ENCODE measurements around the gene SPAG16.
A peak's percentile ranks its signal among the peaks of the same experiment; 100 is the strongest.

SPAG16 gene

DNA sequence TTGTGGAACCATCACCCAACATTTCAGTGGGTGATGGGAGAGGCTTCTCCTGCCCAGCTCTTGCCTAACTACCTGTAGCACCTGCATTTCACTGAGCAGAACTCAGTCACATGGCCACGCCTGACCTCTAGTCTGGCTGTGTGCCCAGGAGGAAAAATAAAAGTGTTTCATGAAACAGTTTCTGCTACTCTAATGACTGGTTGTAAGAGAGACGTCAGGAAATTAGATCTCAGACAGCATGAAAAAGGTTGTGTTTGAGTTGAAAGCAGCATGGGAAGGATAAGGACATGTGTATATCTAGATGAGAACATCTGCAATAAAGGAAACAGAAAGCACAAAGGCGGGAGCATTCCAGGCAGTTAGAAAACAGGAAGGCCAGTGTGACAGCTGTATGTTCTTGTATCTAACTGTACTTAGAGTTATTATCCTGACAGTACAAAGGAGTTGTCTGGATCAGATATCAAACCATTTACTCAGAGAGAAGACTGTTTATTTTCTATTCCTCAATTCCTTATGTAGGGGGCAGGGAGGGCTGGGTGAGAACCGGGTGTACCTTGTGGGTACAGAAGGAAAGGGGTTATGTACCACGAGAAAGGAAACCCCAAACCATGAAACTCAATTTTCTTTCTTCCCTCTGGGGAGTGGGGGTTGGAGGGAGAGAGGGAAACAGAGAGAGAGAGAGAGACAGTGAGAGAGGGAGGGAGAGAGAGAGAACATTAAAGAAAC, 819.2 kb downstream of the SPAG16 start:
- no peak for DNase-seq

DNA sequence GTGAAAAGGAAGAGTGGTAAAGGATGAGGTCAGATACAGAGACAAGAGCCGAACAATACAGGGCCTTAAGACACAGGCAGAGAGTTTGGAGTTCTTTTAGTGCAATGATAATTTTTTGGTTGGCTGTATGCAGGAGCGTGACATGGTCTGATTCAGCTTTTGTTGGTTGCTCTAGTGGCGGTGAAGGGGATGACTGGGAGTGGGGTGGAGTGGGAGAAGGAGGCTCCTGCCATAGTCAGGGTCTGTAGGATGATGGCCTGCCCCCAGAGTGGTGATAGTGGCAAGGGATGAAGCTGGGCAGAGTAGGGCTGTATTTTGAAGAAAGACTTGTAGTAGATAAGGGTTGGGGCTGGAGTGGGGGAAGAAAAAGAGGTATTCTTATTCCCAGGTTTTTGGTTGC, 820.0 kb downstream of the SPAG16 start:
- DNase-seq: no peak

DNA sequence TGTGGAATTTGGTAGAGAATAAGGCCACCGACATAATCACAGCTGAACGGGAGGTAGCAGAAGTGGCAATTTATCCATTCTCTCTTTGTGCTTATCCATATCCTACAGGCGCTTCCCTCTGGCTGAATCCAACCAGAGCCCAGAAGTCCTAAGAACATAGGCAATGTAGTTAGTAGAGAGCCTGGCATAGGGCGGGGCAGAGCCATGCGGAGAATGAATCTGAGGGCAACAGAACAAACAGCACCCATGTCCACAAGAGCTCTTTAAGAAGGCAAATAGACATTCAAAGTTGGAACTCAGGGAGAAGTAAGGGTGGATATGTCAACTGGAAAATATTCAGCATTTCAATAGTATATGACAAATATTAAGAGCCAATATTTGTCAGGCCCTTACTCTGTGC, 820.7 kb downstream of the SPAG16 start:
- no peak for DNase-seq

GRCh38 chr2:214107726-214108125, 823.5 kb downstream of the SPAG16 start:
- no peak for DNase-seq

DNA sequence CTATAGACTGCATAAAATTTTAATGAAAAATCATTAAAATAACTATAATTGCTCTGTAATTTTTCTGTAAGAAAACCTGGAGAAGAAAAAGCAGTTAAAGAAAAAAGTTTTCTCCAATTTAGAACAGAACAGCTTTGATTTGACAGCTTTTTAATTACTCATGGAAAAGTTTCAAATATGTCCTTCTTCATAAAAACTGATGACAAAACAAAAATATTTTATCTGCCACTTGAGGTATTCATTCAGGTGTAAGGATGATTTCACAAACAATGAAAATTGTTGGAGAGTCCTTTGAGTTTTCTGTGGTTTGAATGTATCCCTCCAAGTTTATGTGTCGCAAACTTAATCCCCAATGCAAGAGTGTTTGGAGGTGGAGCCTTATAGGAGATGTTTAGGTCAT, 824.3 kb downstream of the SPAG16 start:
- no peak for DNase-seq

DNA sequence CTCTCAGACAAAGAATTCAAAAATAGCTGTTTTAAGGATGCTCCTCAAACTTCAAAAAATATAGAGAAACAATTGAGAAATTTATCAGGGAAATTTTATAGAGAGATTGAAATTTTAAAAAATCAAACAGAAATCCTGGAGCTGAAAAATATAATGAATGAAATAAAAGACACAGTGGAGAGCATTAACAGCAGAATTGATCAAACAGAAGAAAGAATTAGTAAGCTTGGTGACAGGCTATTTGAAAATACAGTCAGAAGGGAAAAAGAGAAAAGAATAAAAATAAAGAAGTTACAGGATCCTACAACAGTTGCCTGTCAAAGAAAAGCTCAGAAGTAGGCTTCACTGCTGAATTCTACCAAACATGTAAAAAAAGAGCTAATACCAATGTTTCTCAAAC, 832.8 kb downstream of the SPAG16 start:
- DNase-seq: no peak

DNA sequence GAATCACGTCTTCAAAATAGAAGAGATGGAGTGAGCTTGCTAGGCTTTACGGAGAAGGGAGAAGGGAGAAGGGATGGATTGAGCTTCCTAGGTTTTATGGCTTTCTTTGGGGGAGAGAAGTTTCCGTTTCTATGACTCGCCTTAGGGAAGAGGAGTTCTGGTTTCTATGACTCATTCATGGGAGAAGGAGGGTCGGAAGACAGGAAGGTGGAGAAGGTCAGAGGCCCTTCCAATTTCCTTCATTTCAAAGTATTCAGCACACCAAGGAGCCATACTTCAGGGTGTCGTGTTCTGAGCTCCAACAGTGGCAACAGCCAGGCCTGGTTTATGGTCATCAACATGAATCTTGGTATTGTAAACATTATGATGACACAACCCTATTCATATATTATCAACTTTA, 841.9 kb downstream of the SPAG16 start:
- DNase-seq: no peak

DNA sequence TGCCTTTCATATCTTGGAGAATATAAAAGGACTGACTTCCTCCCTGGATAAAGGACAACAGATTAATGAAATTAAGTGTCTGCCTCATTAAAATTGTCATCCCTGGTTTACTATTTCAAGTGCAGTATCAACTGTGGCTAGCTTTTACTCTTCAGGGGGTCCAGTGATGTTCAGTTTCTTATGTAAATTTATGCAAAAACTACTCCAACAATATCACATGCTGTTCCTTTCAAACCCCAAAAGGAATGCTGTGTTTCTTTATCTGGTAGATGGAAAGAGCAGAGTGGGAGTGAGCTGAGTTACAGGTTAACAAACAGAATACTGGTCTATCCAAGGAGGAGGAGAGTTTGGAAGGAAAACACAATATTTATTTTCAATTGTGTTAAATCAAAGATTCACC, 842.9 kb downstream of the SPAG16 start:
- DNase-seq: no peak

GRCh38 chr2:214127571-214127970, 843.3 kb downstream of the SPAG16 start:
- DNase-seq: no peak

- no peak for DNase-seq
Observed at GRCh38 chr2:214128040-214128439, 843.8 kb downstream of the SPAG16 start.

DNA sequence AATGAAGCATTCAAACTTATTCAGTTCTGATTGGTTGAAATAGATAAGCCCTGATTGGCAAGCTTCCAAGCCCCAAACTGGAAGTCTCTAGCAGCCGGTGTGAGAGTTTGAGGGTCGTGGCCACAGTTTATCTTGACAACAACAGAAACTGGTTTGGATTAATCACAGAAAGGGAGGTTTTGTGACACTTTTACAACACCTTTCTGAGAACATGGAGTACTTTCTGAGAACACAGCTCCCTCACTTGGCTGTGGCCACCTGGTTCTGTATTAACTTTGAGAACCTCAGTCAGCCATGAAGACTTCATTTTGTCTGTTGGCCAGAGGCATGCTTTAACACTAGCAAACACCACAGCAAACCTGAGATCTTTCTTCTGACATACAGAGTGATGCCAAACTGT, 845.9 kb downstream of the SPAG16 start:
- no peak for DNase-seq

GRCh38 chr2:214135966-214136365, 851.7 kb downstream of the SPAG16 start:
- no peak for DNase-seq

DNA sequence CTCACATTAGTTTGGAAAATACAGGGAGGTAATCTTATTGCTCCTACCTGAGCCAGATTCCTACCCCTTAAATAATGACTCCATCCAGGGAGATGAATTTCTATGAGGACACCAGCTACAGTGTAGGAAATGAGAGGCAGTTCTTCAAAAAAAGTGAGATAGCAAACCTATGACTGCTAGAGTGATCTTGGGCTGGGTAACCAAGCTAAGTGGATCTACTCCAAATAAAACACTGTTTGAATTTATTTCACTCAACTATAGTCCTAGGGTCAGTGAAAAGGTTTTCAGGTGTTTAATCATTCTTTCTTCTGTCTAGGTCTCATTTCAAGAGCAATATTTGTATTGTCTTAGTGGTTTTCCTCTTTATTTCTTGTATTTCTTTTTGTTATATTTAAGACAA, 854.5 kb downstream of the SPAG16 start:
- DNase-seq: no peak

GRCh38 chr2:214139630-214140284, 855.5 kb downstream of the SPAG16 start:
- DNase-seq: no peak

GRCh38 chr2:214156971-214157370, 872.7 kb downstream of the SPAG16 start:
- DNase-seq: no peak

GRCh38 chr2:214158851-214159250, 874.6 kb downstream of the SPAG16 start:
- no peak for DNase-seq

DNA sequence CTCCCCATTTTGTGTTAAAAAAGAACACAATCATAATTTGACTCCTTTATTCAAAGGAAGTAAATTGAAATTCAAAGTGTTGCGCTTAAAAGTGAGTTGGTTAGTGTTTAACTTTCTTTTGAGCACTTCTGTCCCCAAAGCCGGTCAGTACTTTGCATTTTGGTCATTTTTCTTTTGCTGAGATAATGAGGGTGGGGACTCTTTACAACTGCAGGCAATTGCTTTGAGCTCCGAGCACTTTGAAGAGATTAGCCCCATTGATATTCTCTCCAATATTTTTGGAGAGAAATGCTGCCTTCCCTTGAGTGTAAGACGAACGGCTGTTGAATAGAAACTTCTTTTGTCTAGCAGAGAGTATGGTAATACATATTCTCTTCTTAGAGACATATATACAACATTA, 885.0 kb downstream of the SPAG16 start:
- no peak for DNase-seq

DNA sequence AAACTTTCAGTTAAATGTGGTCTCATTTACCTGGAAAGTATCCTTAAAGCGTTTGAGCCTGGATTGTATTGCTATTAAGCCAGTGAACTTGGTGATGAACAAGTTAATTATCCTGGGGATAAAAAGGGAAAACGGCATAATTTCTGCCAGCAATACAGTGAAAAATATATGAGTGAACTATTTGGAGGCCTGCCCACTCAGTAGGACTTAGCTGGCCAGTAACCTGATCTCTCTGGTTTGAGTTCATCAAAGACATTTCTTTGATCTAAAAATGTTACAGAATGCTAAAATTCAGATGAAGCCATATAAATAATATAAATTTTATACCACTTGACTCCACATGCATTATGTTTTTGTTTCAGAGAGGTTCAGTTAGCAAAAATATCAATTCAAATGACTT, 885.5 kb downstream of the SPAG16 start:
- no peak for DNase-seq

DNA sequence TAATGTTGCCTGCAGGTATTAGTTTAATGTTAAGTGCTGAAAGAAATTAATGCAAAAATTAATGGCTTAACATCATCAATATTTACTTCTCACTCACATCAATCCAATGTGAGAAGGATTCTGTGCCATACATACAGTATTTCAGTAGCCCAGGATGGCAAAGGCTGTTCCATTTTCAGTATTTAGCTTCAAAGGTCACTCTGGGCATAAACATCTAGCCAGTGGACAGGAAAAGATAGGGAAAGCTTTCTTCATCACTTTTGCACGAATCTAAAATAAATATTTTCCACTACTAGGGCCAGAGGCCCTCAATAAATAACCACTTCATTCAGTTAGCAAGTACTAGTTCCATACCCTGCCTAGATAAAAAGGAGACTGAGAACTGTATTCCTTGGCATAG, 890.3 kb downstream of the SPAG16 start:
- DNase-seq: no peak

GRCh38 chr2:214180071-214180470, 895.8 kb downstream of the SPAG16 start:
- no peak for DNase-seq

DNA sequence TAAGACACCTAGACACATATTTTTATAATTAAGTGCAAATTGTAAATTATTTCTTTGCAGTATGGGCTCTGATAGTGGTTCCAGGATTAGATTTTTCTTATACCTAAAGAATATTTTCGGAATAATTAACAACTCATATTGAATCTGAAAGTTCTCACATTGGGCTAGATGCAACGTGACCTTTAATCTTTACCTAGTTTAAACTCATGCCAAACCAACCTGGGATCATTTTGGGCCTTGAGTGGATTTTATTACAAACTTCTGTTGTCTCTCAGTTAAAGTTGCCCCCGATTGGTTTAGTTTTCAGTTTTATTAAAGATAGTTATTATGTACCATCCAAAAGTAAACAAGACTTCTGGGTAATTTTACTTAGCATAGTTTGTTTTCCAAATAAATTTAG, 896.4 kb downstream of the SPAG16 start:
- DNase-seq: no peak

GRCh38 chr2:214184461-214184860, 900.2 kb downstream of the SPAG16 start:
- peak; percentile 10 for DNase-seq

GRCh38 chr2:214185546-214185945, 901.3 kb downstream of the SPAG16 start:
- DNase-seq: no peak

DNA sequence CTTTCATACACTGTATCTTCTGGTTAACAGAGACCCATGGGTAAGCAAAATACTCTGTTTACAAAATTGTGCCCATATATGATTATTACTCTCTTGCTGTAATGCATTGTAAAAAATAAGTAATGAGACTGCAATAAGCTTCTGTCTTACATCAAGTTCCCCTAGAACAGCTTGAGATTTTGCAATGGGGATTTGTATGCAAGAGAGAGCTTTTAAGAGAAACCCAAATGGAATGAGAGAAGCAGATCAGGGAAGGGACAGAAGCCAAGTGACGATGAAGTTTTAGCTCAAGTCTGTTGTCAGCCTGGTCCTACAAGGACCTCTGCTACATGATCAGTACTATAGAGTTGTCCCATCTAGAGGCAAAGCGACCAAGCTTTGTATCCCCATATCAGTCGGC, 908.4 kb downstream of the SPAG16 start:
- no peak for DNase-seq

DNA sequence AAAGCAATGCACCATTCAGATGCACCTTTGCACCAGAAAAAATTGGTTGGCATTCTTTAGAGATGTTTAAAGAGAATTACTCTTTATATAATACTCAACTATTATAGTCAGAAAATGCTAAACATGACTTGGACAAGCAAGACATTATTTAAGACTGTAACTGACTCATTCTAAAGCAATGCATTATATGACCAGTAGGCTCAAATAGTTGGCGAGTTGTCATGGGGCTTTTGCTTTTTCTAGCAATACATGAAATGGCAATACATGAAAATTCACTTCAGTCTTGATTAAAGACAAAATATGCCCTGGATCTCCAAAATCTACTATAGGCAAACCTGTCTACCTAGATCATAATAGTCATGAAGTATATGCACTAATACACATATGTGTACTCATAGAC, 909.7 kb downstream of the SPAG16 start:
- DNase-seq: no peak

Data from eye (tissue), 1 donor.